ENCODE results near the gene GSTM1. TPM values are rescaled to one million over a fixed set of nuclear protein-coding genes. Genes with fewer than 3 reads are reported as not detected.

Gene GSTM1
- total and polyA plus RNA-seq, 8 donors = 0.23 to 99.7 (median 37.4) TPM; not detected in 2

DNA sequence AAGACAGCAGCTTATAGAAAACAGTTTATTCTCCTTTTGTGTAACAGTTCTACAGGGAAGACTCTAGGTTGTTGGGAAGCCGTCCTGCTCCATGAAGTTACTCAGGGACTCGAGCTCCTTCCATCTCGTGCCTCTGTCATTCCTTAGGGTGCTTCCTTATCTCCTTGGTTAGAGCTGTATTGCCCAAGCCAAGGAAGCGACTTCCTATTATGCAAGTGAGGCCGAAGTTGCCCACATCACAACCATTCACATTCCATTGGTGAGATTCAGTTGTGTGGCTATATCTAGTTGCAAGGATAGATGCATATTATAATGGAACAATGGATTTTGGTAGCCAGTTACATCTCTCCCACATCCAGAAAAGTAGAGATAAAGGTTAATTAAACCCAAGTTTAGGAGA lies 33.4 kb downstream of the GSTM1 start:
- WGBS, 5 donors = 86 to 91% (median 90%) methylated on average over 5 of the region's 5 CpGs
- TF ChIP-seq CTCF (IDR thresholded peaks at IDR 0.05) (no peak), EP300 (IDR thresholded peaks at IDR 0.05) (no peak)
- DNase-seq = no peak
- H3K36me3 ChIP-seq = no peaks in the 10 kb centered on the region
- no peaks in the 10 kb centered on the region for H3K27me3 ChIP-seq
- H3K4me3 ChIP-seq = no peak overlapping the region
- peaks cover 5 to 27% (median 19%) of the 10 kb centered on the region in 4 donors for H3K4me1 ChIP-seq
- H3K9me3 ChIP-seq = no peaks in the 10 kb centered on the region
- intact Hi-C loops (cut with DNase I; ENCODE audit: low total_unique reads) = no loop called here
- H3K27ac ChIP-seq = no peak overlapping the region

- Histone ChIP-seq H3K9me3 (no peaks in the 10 kb centered on the region), H3K27ac (no peak overlapping the region), H3K36me3 (no peaks in the 10 kb centered on the region), H3K4me3 (no peak overlapping the region), H3K4me1 (peaks cover 5 to 27% (median 15%) of the 10 kb centered on the region in 4 donors), H3K27me3 (no peaks in the 10 kb centered on the region)
- TF ChIP-seq CTCF (IDR thresholded peaks at IDR 0.05) (no peak), POLR2AphosphoS5 (IDR thresholded peaks at IDR 0.05) (no peak), EP300 (IDR thresholded peaks at IDR 0.05) (no peak)
- 92 to 100% (median 95%) methylated on average over 1 of the region's 1 CpG for WGBS, 5 donors
- intact Hi-C loops (cut with DNase I; ENCODE audit: low total_unique reads) = no loop called here
- no peak for DNase-seq
These were observed 34.4 kb downstream of the GSTM1 start for GRCh38 chr1:109721971-109722370.

DNA sequence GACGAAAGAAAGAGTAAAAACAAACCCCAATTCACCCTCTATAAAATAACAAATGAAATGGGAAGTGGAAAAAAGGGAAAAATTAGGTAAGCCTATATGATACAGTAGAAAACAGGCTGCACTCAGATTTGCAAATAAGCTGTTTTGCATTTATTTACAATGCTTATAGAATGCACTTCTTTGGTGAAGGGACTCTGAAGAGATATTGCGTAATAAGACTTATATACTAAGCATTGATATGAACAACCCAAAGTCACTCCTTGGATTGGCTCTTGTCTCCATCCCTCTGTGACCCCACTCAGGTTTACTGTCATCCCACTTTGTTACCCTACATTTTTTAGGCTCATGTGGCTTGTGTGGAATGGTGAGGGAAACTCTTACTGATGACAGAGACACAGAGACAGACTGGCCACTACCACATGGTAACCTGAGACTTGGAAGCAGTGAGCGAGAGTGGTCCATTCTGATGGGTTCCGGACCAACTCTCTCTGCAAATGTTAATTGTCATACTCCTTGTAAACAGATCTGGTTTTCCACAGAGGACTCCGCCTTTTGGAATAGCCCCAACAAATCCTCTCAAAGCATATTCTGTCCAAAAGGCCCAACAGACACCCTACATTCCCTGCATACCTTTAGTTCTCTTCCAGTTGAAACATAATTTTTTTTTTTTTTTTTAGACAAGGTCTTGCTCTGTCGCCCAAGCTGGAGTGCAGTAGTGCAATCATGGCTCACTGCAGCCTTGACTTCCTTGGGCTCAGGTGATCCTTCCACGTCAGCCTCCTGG lies 35.5 kb downstream of the GSTM1 start:
- Histone ChIP-seq H3K36me3 (no peaks in the 10 kb centered on the region), H3K27me3 (no peaks in the 10 kb centered on the region), H3K4me3 (no peak overlapping the region), H3K9me3 (no peaks in the 10 kb centered on the region), H3K4me1 (peaks cover 5 to 27% (median 12%) of the 10 kb centered on the region in 4 donors), H3K27ac (peak overlapping the region in 2 of 5 donors; percentile 39 to 51)
- WGBS, 5 donors = 69 to 94% (median 86%) methylated on average over 7 of the region's 7 CpGs
- intact Hi-C loops (cut with DNase I; ENCODE audit: low total_unique reads) = no loop called here
- peak in 1 of 2 donors; percentile 31 for DNase-seq
- TF ChIP-seq CTCF (IDR thresholded peaks at IDR 0.05) = no peak
- TF ChIP-seq EP300 (IDR thresholded peaks at IDR 0.05) = no peak
- no peak for TF ChIP-seq POLR2AphosphoS5 (IDR thresholded peaks at IDR 0.05)
- TF ChIP-seq POLR2A (IDR thresholded peaks at IDR 0.05) = no peak

DNA sequence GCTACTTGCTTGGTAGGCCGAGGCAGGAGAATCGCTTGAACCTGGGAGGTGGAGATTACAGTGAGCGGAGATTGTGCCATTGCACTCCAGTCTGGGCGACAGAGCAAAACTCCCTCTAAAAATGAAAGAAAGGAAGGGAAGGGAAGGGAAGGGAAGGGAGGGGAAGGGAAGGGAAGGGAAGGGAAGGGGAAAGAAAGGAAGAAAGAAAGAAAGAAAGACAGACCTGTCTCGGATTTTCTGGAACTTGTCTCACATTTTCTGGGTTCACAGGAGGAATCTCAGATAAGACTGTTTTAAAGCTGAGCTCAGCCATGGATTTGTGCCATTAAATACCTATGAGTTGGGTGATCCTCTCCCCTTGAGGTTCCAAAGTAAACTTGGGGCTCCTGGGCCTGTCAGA lies 37.3 kb downstream of the GSTM1 start:
- no peak for TF ChIP-seq POLR2AphosphoS5 (IDR thresholded peaks at IDR 0.05)
- no peak for TF ChIP-seq CTCF (IDR thresholded peaks at IDR 0.05)
- TF ChIP-seq POLR2A (IDR thresholded peaks at IDR 0.05) = no peak
- TF ChIP-seq EP300 (IDR thresholded peaks at IDR 0.05) = no peak
- no peaks in the 10 kb centered on the region for H3K9me3 ChIP-seq
- intact Hi-C loops (cut with DNase I; ENCODE audit: low total_unique reads) = no loop called here
- H3K4me1 ChIP-seq = peaks cover 5 to 27% (median 14%) of the 10 kb centered on the region in 4 donors
- no peak for DNase-seq
- H3K4me3 ChIP-seq = no peak overlapping the region
- 59 to 88% (median 79%) methylated on average over 3 to 5 of the region's 5 CpGs for WGBS, 5 donors
- no peaks in the 10 kb centered on the region for H3K36me3 ChIP-seq
- no peaks in the 10 kb centered on the region for H3K27me3 ChIP-seq
- peak overlapping the region; percentile 58 to 73 (median 66) for H3K27ac ChIP-seq

Measured in stomach (tissue), 9 donors.